Measurements from ENCODE around the gene KATNA1.

DNA sequence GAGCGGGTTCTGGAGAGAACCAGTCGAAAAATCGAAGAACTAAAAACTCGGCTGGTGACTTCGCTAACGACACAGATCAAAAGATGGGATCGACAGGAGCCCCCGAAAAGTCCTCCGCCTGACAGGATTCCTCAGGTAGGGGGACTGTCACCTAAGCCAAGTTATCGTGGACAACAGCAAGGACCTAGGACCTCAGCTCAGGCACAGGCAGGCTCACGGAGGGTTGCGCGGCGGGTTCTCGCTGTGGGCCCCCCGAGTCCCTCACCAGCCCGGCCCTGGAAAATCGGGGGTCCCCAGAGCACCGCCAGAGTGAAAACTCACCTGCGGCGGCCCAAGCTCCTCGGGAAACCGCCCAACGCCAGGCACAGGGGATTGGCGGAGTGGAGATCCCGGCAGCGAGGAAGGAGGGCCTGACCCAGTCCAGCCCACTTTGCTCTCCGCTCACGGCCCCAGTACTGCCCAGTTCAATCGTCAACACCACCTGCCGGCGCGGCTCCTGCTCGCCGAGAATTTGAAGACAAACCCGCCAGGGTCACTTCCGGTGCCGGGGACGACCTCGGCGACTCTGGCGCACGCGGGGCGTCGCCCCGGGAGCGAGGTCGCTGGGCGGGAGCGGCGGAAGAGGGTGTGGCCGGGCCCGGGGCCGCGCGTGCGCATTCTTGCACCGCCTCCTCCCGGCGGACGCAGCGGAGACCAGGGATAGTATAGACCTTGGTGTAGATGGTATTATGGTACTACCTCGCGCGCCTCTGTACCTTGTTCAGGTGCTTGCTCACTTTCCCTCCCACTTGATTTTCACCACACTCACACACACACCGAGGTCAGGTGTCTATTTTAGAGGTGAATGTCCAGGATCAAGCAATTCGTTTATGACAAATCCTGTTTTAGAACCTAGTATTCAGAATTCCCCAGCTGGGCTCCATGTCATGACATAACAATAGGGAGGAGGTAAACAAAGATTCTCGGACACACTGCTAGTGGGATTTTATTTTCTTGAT lies at the start of gene KATNA1:
- TF ChIP-seq CTCF (IDR thresholded peaks at IDR 0.05; ENCODE audit: low read length) (no peak), EZH2 (optimal IDR thresholded peaks at IDR 0.05; ENCODE audit: low read depth, low read length) (no peak), EZH2phosphoT487 (IDR thresholded peaks at IDR 0.05; ENCODE audit: low read length) (no peak)
